BLaER1 (cell line): ENCODE measurements around the gene SDK2.
A peak's percentile ranks its signal among the peaks of the same experiment; 100 is the strongest.

Experiments used
- H3K27ac ChIP-seq: shearing (Covaris generic); formaldehyde crosslinking; 2 replicates; pipeline ENCODE4 v1.8.1; 2022
- H3K27me3 ChIP-seq: shearing (Covaris generic); formaldehyde crosslinking; 2 replicates; pipeline ENCODE4 v1.8.1; 2022
- H3K36me3 ChIP-seq: shearing (Covaris generic); formaldehyde crosslinking; 2 replicates; pipeline ENCODE4 v1.8.1; 2022
- H3K4me1 ChIP-seq: shearing (Covaris generic); formaldehyde crosslinking; 2 replicates; pipeline ENCODE4 v1.8.1; 2022
- H3K4me2 ChIP-seq: shearing (Covaris generic); formaldehyde crosslinking; 2 replicates; pipeline ENCODE4 v1.8.1; 2022
- H3K4me3 ChIP-seq: shearing (Covaris generic); formaldehyde crosslinking; 2 replicates; pipeline ENCODE4 v1.8.1; 2022
- H3K9ac ChIP-seq: shearing (Covaris generic); formaldehyde crosslinking; 2 replicates; pipeline ENCODE4 v1.8.1; 2022
- H3K9me3 ChIP-seq: shearing (Covaris generic); formaldehyde crosslinking; 2 replicates; pipeline ENCODE4 v1.8.1; 2022
- H4K20me1 ChIP-seq: shearing (Covaris generic); formaldehyde crosslinking; 2 replicates; pipeline ENCODE4 v1.8.1; 2022
- Cebpa-rat ChIP-seq: shearing (Covaris generic); IDR thresholded peaks from 2 replicates; pipeline ENCODE4 v1.8.1; 2022

Gene SDK2

GRCh38 chr17:73546114-73546513, 98.1 kb downstream of the SDK2 start:
- TF ChIP-seq Cebpa-rat: no peak
- no peaks in the 10 kb centered on the region for H3K9me3 ChIP-seq
- peaks cover 91% of the 10 kb centered on the region; the same call in 1 of the 2 replicates for H4K20me1 ChIP-seq
- H3K4me1 ChIP-seq: peaks cover 42% of the 10 kb centered on the region
- no peak overlapping the region for H3K9ac ChIP-seq
- no peaks in the 10 kb centered on the region for H3K27me3 ChIP-seq
- H3K4me3 ChIP-seq: no peak overlapping the region
- H3K4me2 ChIP-seq: no peak overlapping the region
- H3K36me3 ChIP-seq: no peaks in the 10 kb centered on the region; the same call in 1 of the 2 replicates
- no peak overlapping the region for H3K27ac ChIP-seq

- no peak overlapping the region for H3K4me2 ChIP-seq
- H3K4me1 ChIP-seq: peaks cover 46% of the 10 kb centered on the region
- peaks cover 91% of the 10 kb centered on the region; the same call in 1 of the 2 replicates for H4K20me1 ChIP-seq
- TF ChIP-seq Cebpa-rat: no peak
- no peaks in the 10 kb centered on the region; the same call in 1 of the 2 replicates for H3K36me3 ChIP-seq
- H3K9ac ChIP-seq: no peak overlapping the region
- H3K9me3 ChIP-seq: no peaks in the 10 kb centered on the region
- H3K4me3 ChIP-seq: no peak overlapping the region
- H3K27me3 ChIP-seq: no peaks in the 10 kb centered on the region
- H3K27ac ChIP-seq: no peak overlapping the region
These were observed 98.9 kb downstream of the SDK2 start for GRCh38 chr17:73545109-73546032.

DNA sequence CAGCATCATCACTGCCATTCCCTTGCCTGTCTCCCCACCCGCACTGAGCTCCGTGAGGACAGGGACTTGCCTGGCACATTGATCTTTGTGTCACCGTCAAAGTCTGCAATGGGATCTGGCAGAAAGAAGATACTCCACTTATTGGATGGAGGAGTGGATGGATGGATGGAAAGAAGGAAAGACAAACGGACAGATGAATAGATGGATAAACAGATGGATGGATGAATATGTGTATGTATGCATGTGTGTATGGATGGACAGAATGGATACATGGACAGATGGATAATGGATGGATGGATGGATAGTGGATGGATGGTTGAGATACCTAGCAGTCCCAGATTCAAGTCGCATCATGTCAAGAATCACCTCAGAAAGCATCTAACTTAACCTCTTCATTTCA, 99.9 kb downstream of the SDK2 start:
- peaks cover 51% of the 10 kb centered on the region for H3K4me1 ChIP-seq
- peaks cover 92% of the 10 kb centered on the region; the same call in 1 of the 2 replicates for H4K20me1 ChIP-seq
- H3K27me3 ChIP-seq: no peaks in the 10 kb centered on the region
- H3K9ac ChIP-seq: no peak overlapping the region
- no peak overlapping the region for H3K4me2 ChIP-seq
- H3K36me3 ChIP-seq: no peaks in the 10 kb centered on the region; the same call in 1 of the 2 replicates
- no peaks in the 10 kb centered on the region for H3K9me3 ChIP-seq
- no peak overlapping the region for H3K27ac ChIP-seq
- no peak for TF ChIP-seq Cebpa-rat
- no peak overlapping the region for H3K4me3 ChIP-seq

- no peaks in the 10 kb centered on the region for H3K27me3 ChIP-seq
- no peak for TF ChIP-seq Cebpa-rat
These were observed 101.9 kb downstream of the SDK2 start for GRCh38 chr17:73542323-73542722.

GRCh38 chr17:73541561-73541981, 102.7 kb downstream of the SDK2 start:
- Histone ChIP-seq H3K9me3 (no peaks in the 10 kb centered on the region), H3K4me2 (peak overlapping the region; percentile 42; the same call in 1 of the 2 replicates), H3K4me3 (no peak overlapping the region), H4K20me1 (peaks cover 80% of the 10 kb centered on the region; the same call in 1 of the 2 replicates), H3K4me1 (peaks cover 26% of the 10 kb centered on the region), H3K36me3 (no peaks in the 10 kb centered on the region; the same call in 1 of the 2 replicates), H3K27ac (no peak overlapping the region), H3K27me3 (no peaks in the 10 kb centered on the region), H3K9ac (no peak overlapping the region)
- TF ChIP-seq Cebpa-rat: no peak

More at GRCh38 chr17:73542323-73542722, 101.9 kb downstream of the SDK2 start:
- Histone ChIP-seq H3K36me3 (no peaks in the 10 kb centered on the region; the same call in 1 of the 2 replicates), H3K27ac (no peak overlapping the region), H3K4me3 (no peak overlapping the region), H3K9ac (no peak overlapping the region), H3K9me3 (no peaks in the 10 kb centered on the region), H4K20me1 (peaks cover 82% of the 10 kb centered on the region; the same call in 1 of the 2 replicates), H3K4me1 (peaks cover 33% of the 10 kb centered on the region), H3K4me2 (no peak overlapping the region)

DNA sequence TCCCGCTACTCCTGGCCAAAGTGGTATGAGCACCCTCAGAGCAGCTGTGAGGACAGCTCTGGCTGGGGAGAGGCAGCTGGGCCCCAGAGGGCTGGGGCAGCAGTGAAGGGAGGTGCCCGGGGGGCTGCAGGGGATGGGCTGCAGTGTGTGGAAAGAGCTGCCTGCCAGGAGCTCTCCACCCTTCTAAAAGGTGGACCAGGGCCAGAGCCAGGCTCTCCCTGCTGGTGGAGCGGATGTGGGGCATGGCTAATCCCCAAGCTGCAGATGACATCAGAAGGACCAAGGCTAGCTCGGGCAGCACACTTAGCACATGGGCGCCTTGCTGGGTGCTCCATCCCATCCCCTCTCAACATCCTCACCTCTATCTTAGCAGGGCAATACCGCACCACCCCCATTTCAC, 103.1 kb downstream of the SDK2 start:
- H3K27me3 ChIP-seq: no peaks in the 10 kb centered on the region
- H3K36me3 ChIP-seq: no peaks in the 10 kb centered on the region; the same call in 1 of the 2 replicates
- H3K4me1 ChIP-seq: peaks cover 24% of the 10 kb centered on the region
- no peak overlapping the region for H3K9ac ChIP-seq
- H3K4me2 ChIP-seq: peak overlapping the region; percentile 42
- H3K27ac ChIP-seq: no peak overlapping the region
- no peak for TF ChIP-seq Cebpa-rat
- H3K9me3 ChIP-seq: no peaks in the 10 kb centered on the region
- peaks cover 80% of the 10 kb centered on the region; the same call in 1 of the 2 replicates for H4K20me1 ChIP-seq
- no peak overlapping the region for H3K4me3 ChIP-seq

DNA sequence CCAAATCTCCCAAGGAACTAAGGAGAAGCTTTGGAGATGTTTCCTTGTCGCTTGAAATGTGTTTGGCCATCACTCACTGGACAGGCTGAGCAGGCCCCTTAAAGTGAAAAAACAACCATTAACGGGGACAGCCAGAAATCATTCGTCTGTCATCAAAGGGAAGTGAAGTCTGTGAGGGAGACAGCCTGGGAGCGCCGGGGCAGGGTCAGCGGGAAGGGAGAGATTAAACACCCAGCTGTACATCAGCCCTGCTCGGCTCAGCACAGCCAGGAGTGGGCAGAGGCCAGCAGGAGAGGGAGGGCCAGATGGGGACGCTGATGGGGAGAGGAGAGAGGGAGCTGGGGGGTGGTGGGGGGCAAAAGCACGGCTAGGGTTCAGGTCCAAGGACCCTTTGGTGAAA, 105.1 kb downstream of the SDK2 start:
- Histone ChIP-seq H3K4me3 (no peak overlapping the region), H3K27me3 (no peaks in the 10 kb centered on the region), H3K4me1 (peaks cover 43% of the 10 kb centered on the region), H3K4me2 (no peak overlapping the region), H3K9ac (no peak overlapping the region), H4K20me1 (peaks cover 64% of the 10 kb centered on the region; the same call in 1 of the 2 replicates), H3K27ac (no peak overlapping the region), H3K36me3 (no peaks in the 10 kb centered on the region; the same call in 1 of the 2 replicates), H3K9me3 (no peaks in the 10 kb centered on the region)
- no peak for TF ChIP-seq Cebpa-rat

- TF ChIP-seq Cebpa-rat: no peak
- no peaks in the 10 kb centered on the region for H3K9me3 ChIP-seq
- H3K36me3 ChIP-seq: no peaks in the 10 kb centered on the region; the same call in 1 of the 2 replicates
- H3K4me1 ChIP-seq: peaks cover 50% of the 10 kb centered on the region
- no peak overlapping the region for H3K27ac ChIP-seq
- no peaks in the 10 kb centered on the region for H3K27me3 ChIP-seq
- H3K4me3 ChIP-seq: no peak overlapping the region
- H3K9ac ChIP-seq: no peak overlapping the region
- H3K4me2 ChIP-seq: no peak overlapping the region
- H4K20me1 ChIP-seq: peaks cover 57% of the 10 kb centered on the region; the same call in 1 of the 2 replicates
These were observed 105.8 kb downstream of the SDK2 start for GRCh38 chr17:73538445-73538844.

DNA sequence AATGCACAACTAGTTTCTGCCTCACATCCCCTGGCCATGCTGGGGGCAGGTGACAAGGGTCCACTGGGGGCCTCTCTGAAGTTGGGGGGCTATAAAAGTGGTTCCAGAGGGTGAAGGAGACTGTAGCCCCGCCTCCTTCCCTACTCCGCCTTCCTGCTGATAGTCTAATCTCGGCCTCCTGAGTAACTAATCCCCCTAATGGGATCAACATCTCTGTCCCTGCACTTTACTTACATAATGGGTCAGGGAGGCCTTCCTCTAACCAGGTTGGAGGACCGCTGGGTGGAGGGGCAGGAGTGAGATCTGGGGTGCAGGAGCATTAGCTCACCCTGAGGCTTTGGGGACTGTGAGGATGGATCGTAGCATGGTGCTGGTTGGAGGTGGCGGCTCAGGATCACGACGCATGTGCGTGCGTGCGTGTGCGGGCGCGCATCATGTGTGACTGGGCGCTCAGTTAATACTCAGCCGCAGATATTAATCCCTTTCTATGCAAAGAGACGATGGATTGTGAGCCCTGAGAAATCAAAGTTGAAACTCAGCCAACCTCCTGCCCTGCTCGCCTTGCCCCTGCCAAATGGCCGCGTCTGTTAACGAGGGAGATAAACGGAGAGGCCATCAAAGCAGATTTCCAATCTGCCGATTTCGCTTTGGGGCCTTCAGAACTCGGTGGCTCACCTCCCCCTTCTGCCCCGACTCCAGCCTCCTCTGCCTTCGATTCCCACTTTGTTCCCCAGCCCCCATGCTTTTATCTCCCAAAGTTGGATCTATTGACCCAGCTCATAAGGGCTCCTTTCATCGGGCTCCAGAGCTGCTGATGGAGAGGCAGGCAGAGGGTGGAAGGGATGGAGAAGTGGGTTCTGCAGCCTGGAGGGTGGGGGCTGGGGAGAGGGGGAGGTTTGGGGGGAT, 107.3 kb downstream of the SDK2 start:
- Histone ChIP-seq H3K4me3 (no peak overlapping the region), H3K27me3 (no peaks in the 10 kb centered on the region), H3K4me1 (peaks cover 65% of the 10 kb centered on the region), H3K36me3 (no peaks in the 10 kb centered on the region), H3K4me2 (no peak overlapping the region), H3K9me3 (no peaks in the 10 kb centered on the region), H3K27ac (no peak overlapping the region), H4K20me1 (peaks cover 43% of the 10 kb centered on the region; the same call in 1 of the 2 replicates), H3K9ac (no peak overlapping the region)
- TF ChIP-seq Cebpa-rat: no peak
